Measurements from ENCODE around the gene PRKCA.

- TF ChIP-seq, protein P1, sequence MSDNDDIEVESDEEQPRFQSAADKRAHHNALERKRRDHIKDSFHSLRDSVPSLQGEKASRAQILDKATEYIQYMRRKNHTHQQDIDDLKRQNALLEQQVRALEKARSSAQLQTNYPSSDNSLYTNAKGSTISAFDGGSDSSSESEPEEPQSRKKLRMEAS (IDR thresholded peaks at IDR 0.05): no peak
- no peak for TF ChIP-seq CREB1 (IDR thresholded peaks at IDR 0.05; ENCODE audit: low read depth)
- no peak for TF ChIP-seq CEBPB (IDR thresholded peaks at IDR 0.05)
- TF ChIP-seq YY1 (IDR thresholded peaks at IDR 0.05; ENCODE audit: low read depth): no peak
- TF ChIP-seq TAF1 (IDR thresholded peaks at IDR 0.05; ENCODE audit: low read depth): no peak
- TF ChIP-seq USF1 (IDR thresholded peaks at IDR 0.05): no peak
- TF ChIP-seq REST (IDR thresholded peaks at IDR 0.05; ENCODE audit: low read depth): no peak
- TF ChIP-seq FOXM1 (IDR thresholded peaks at IDR 0.05; ENCODE audit: borderline replicate concordance, low read depth): no peak
Observed at GRCh38 chr17:66387392-66387981, 85.1 kb downstream of the PRKCA start.
